GM21529 (cell line): ENCODE measurements around the gene ITGB4.
A peak's percentile ranks its signal among the peaks of the same experiment; 100 is the strongest.

ENCODE experiments used
- ATAC-seq: cut with Tn5 transposase; IDR thresholded peaks from one replicate; pipeline ENCODE4 v1.9.1; 2021; ENCODE audit not compliant: unreplicated experiment

ITGB4 gene

GRCh38 chr17:75720656-75721462 is at the start of gene ITGB4:
ITGB4 (plus strand) TSS chr17:75721459; CDS start chr17:75724704, 3,245 bp downstream.
- ATAC-seq = peak; percentile 58

DNA sequence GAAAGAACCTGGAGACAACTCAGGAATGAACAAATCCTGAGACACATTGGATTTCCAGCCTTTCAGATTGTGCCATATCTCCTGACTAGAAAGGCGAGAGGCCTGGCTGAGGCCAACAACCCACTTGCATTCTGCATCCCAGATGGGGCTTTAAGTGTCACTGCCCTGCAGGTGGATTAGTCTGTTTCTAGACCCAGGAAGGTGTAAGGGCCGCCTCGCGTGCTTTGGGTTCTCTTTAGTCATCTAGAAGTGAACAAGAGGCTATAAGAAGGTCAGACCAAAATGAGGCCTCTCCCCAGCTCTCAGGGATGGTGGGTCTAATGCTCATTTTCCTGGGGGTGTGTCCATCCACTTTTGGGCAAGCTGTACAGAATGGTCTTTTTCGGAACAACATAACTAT is 49.2 kb upstream of the ITGB4 start:
- ATAC-seq = no peak

DNA sequence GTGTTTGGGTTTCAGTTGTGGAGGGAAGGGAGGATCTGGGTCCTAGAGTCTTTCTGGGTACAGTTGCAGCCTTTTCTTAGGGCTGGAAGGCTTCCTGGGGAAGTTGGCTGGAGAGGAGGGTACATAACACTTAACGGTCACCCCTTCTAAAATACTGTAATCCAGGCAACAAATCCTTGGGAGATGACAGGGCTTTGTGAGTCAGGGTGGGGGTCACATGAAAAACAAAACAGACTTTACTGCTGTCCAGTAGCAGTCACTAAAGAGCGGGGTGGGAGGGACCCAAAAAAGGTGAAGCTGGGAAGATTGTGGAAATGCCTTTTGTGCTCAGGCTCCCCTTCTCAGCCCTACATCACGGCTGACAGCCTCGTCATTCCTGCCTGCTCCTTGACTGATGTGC is 47.8 kb upstream of the ITGB4 start:
- no peak for ATAC-seq

GRCh38 chr17:75676461-75676860 is 44.8 kb upstream of the ITGB4 start:
- no peak for ATAC-seq

DNA sequence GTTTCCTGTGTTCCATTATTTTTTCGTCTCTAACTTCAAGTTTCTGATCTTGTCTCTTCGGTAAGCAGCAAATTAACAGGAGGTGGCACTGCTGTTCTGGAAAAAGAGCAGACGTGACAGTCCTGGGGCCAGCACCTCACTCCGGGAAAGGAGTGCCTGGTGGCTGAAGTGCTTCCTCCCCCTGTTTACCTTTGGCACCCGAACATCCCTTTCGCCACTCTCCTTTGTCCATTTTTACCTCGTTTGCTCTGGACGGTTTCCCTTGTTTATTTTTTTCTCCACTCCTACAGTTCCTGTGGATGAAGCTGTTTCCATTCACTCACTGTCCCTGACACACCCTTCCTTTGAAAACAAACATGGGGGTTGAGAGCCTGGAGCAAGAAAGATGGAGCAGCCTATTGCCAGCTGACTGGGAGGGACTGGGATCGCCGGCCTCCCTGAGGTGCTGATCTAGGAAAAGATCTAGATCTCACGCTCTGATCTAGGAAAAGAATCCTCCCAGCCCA is 41.5 kb upstream of the ITGB4 start:
- ATAC-seq = no peak

DNA sequence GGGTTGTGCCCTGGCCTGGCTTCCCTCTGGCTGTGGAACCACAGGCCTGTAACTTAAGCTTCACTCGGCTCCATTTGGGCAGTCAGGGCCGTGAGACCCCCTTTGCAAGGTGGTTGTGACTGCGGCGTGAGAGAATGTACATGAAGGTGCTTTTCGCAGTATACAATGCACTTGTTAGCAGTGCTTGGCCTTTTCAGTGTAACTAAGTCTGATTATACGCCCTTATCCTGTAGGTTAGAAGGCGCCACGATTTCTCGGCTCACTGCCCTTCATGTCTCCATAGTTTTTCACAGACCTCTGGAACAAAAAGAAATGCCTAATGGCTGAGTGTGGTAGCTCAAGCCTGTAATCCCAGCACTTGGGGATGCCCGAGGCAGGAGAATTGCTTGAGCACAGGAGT is 40.8 kb upstream of the ITGB4 start:
- no peak for ATAC-seq

GRCh38 chr17:75681289-75681688 is 40.0 kb upstream of the ITGB4 start:
- ATAC-seq = no peak

DNA sequence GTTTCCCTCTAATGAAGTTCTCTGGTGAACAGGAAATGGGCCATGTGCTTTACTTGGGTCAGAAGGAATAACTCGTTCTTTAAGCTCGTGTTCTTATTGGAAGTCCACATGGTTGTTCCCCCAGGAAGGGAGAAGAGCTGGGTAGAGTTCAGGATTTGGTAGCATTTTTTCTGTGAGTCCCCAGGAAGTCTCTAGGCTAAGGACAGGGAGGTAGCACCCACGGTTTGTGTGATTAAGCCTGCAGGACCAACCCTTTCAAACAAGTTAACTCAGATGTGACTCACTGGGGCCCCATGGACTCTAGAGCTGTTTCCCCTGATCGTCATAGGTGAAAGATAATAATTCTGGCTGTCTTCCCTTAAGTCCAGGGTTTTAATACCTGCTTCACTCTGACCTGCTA is 37.7 kb upstream of the ITGB4 start:
- no peak for ATAC-seq

- no peak for ATAC-seq
Measured at GRCh38 chr17:75684249-75684648, 37.0 kb upstream of the ITGB4 start.

DNA sequence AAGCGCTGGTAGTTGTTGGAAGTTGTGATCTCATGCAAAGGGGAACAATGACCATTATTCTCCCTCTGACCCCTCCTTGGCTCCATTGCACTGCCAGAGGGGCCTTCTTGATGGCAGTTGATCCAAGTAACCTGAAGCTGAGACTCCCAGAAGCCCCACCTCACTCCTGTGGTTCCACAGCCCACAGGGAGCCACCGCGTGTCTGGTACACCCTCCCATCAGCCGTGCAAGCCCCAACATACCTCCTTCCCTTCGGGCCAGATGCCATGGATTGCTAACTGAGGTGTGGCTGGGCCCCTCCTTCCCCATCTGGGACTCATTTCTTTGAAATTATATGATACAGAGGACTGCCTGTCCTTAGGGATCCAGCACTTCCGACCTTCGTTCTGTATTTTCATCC is 36.3 kb upstream of the ITGB4 start:
- no peak for ATAC-seq

GRCh38 chr17:75685499-75685898 is 35.8 kb upstream of the ITGB4 start:
- ATAC-seq = no peak

DNA sequence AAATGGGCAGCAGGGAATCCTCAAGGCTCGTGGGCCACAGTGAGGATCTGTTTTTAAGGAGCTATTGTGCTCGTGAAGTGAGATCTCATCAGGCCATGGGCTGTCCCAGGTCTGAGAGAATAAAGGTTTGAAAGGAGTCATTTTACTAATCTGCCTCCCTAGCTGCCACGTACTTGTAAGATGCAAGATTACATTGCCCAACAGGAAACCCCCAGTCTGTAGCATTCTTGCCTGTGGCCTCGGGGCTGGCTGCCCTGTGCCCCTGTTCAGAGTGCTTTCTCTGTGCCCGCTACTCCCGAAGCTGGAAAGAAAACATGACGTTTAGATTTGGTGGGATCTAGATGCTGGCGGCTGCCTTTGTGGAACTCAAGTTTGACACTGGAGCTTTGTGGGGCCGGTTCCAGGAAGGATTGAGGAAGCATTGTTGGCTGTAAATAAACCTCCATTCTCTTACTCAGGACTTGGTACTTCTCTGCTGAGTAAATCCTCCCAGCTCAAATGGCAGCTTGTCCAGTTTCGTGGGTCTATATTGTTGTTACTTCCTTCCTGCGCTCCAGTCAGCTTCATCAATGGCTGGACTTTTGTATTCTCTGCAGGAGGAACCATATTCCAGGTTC is 32.9 kb upstream of the ITGB4 start:
- no peak for ATAC-seq

DNA sequence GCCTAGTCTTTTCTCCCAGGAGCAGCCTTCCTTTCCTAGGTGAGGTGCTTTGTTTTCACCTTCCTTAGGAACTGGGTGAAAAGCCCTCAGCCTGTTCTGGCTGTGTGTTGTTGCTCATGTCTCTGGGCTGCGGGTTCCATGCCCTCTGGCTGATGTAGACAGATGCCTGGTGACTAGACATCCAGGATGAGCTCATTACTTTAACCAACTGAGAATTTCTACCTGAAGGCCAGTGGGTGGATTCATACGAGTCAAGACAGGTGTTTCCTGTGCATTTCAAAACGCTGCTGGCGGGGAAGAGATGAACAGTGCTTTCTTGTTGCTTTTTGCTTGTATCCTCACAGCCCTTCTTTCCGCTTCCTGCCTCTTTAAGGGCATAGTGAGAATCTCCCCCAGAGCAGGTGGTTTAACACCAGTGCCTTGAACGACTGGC is 31.8 kb upstream of the ITGB4 start:
- ATAC-seq = no peak

DNA sequence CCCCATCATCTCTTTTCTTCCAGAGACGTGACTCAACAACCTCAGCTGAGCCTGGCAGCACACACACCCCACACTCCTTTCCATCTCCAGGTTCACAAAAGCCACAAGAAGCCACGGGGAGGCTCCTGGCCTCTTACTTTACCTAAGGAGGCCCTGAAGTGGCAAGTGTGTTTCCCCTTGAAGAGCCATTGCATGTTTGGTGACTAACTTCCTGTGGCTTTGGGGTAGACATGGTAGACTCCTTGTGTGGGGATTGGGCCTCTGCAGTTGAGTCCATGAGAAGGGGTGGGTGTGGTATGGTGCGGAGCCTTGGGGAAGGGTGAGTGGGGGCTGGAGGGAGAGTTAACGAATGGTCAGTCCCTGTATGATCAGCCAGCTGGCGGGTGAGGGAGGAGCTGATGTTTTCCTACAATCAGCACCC is 29.9 kb upstream of the ITGB4 start:
- ATAC-seq = no peak

DNA sequence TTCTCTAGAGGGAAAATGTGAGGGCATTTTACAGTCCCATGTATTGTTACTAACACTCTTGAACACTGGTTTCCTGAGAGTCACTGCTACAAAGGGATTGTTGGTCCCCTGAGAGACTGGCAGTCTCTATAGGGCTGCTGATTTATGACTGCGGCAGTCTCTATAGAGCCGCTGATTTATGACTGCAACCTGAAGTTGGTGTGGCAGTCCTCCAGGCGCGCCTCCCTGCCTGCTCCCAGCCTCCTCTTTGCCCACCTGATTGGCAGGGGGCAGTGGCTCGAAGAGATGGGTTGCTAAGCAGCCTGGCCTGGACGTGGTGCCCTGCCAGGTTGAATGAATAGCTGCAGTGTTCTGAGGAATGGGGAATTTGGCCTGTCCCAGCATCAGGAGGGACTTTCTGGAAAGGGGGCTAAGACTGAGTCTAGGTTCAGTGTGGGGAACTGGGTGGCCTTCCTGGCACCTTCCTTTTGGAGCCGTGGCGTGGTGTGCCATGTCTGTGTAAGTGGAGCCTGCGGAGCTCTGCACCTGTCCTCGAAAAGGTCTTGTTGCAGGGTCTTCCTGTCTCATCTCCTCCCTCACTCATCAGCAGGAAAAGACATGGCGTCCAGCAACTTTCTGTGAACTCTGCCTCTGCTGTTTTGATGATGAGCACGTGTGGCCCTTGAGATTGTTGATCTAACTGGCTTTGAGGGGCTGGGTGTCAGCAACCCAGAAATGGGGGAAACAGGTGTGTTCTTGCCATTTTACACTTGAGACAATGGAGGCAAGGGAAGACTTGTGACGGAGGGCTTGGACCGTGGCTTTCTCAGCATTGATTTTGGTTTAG is 29.2 kb upstream of the ITGB4 start:
- no peak for ATAC-seq

GRCh38 chr17:75692976-75693375 is 28.3 kb upstream of the ITGB4 start:
- no peak for ATAC-seq

DNA sequence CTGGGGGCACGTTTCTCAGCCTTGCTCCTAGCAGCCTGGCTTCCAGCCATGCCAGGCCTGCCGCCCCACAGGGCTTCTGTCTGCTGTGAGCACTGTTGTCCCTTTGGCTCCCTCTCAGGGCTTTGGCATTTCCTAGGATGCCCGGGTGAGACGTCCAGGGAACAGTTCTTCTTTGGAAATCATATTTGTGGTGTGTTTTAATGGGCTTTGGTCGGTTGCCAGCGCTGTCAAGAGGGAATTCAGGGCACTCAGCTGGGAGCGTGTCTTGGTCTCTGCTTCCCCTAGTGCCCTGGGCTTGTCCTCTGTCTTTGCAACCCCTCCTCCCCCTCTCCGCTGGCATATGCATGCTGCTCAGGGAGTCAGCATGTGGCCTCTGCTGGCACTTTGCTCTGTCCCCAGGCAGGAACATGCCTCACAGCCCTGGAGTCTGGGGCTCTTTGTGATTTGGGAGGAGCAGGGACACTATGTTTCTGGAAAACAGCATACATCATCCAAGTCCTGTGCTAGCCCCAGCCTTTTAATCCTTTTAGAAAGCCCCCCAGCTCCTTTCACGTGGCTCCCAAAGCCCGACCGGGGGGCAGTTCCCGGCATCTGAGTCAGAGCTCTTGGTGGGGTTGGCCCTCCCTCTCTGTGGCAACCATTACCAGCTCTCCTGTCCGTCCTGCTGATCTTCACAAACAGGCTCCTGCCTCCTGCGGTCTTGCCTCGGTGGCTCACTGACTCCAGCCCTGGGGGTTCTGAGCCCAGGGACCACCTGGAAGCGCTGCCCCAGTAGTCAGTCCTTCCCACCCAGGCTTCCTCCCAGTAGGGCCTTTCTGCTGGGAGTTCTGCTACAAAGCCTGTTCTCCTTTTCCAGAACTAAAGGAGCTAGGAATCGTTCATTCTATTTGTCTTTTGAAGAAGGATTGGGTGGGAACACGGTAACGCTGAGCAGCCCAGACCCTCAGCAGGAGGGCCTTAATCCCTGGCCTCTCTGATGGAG is 27.5 kb upstream of the ITGB4 start:
- ATAC-seq = no peak

DNA sequence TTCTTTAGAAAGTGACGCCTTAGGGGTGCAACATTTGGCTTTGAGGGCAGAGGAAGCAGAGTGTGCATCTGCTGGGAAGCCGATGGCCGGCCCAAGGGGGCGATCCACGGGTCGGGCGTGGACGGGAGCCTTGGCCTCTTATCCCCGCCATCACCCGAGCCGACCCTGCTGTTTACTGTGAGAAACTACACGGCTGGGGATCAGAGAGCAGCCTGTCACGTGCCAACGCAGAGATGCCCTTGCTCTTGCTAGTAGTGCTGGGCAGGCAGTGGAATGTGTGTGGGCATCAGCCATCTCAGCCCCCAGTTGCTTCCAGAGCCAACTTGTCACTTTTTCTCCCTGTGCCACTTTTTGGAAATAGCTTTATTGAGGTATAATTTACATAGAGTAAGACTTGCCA is 26.7 kb upstream of the ITGB4 start:
- ATAC-seq = no peak

GRCh38 chr17:75695141-75695829 is 26.0 kb upstream of the ITGB4 start:
- no peak for ATAC-seq

- no peak for ATAC-seq
Measured at GRCh38 chr17:75695830-75696271, 25.4 kb upstream of the ITGB4 start.
